IMR-90 (cell line): ENCODE results near the gene SEMA3C. TPM values are rescaled to one million over a fixed set of nuclear protein-coding genes. Genes with fewer than 3 reads are reported as not detected.

Experiments
- ATAC-seq: fragments of 200-7000 bp; cut with Tn5 transposase; 2 replicates; pipeline ENCODE4 v1.9.1; 2020; ENCODE audit warnings: low read depth, mild to moderate bottlenecking, moderate library complexity
- BruUV-seq: library from RNA; stranded (reverse); fragments of 400-500 nt; replicated peaks from 2 replicates; lab custom pipeline; 2021; lab: Mats Ljungman, UMichigan
- CTCF ChIA-PET: fragments of 300-600 bp; formaldehyde crosslinking; extraction: SDS; loops from one replicate; lab custom pipeline; 2021; ENCODE audit warnings: antibody characterized with exemption; lab: Yijun Ruan, JAX
- POLR2A ChIA-PET: fragments of 300-600 bp; sonication (Branson Sonifier 250); formaldehyde crosslinking; loops from one replicate; lab custom pipeline; 2022; ENCODE audit warnings: antibody characterized with exemption; ENCODE audit not compliant: unreplicated experiment; lab: Charles Lee
- DNase-seq: peaks from one replicate; pipeline ENCODE4 v3.0.0; 2013
- H2AFZ ChIP-seq: replicated peaks from 2 replicates; pipeline ENCODE3; 2013; ENCODE audit warnings: low read length, mild to moderate bottlenecking; ENCODE audit not compliant: poor library complexity
- H2AK5ac ChIP-seq: 2 replicates; pipeline ENCODE4 v1.6.1; 2013; ENCODE audit warnings: low read depth, low read length, inconsistent platforms
- H2AK9ac ChIP-seq: replicated peaks from 2 replicates; pipeline ENCODE3; 2013; ENCODE audit warnings: mild to moderate bottlenecking, low read depth, low read length, moderate library complexity; ENCODE audit not compliant: poor library complexity
- H2BK120ac ChIP-seq: 2 replicates; pipeline ENCODE4 v1.6.1; 2013; ENCODE audit warnings: low read depth, low read length, inconsistent platforms
- H2BK15ac ChIP-seq: 3 replicates; pipeline ENCODE4 v1.6.1; 2013; ENCODE audit warnings: low read depth, low read length, inconsistent platforms
- H2BK20ac ChIP-seq: 2 replicates; pipeline ENCODE4 v1.6.1; 2013; ENCODE audit warnings: low read depth, mild to moderate bottlenecking, inconsistent platforms, low read length, moderate library complexity
- H2BK5ac ChIP-seq: 2 replicates; pipeline ENCODE4 v1.6.1; 2013; ENCODE audit warnings: mild to moderate bottlenecking, low read depth, low read length, inconsistent platforms; ENCODE audit not compliant: poor library complexity, severe bottlenecking
- H3K14ac ChIP-seq: replicated peaks from 2 replicates; pipeline ENCODE4 v1.6.1; 2013; ENCODE audit warnings: low read depth, low read length, inconsistent platforms
- H3K18ac ChIP-seq: 2 replicates; pipeline ENCODE4 v1.6.1; 2013; ENCODE audit warnings: low read depth, low read length, control low read depth
- H3K23ac ChIP-seq: 2 replicates; pipeline ENCODE4 v1.6.1; 2013; ENCODE audit warnings: low read depth, low read length, inconsistent platforms
- H3K27ac ChIP-seq: 2 replicates; pipeline ENCODE4 v1.5.1; 2013; ENCODE audit warnings: mild to moderate bottlenecking, control low read depth, low read length; ENCODE audit not compliant: insufficient read depth
- H3K27me3 ChIP-seq: 2 replicates; pipeline ENCODE4 v1.6.1; 2013; ENCODE audit warnings: low read length; ENCODE audit not compliant: control insufficient read depth, insufficient read depth
- H3K36me3 ChIP-seq: 2 replicates; pipeline ENCODE4 v1.6.1; 2013; ENCODE audit warnings: low read length, mixed read lengths; ENCODE audit not compliant: control insufficient read depth, insufficient read depth
- H3K4ac ChIP-seq: 2 replicates; pipeline ENCODE4 v1.6.1; 2013; ENCODE audit warnings: low read depth, low read length, inconsistent platforms
- H3K4me1 ChIP-seq: 2 replicates; pipeline ENCODE4 v1.6.1; 2013; ENCODE audit warnings: low read length, mixed read lengths; ENCODE audit not compliant: control insufficient read depth, insufficient read depth
- H3K4me2 ChIP-seq: 2 replicates; pipeline ENCODE4 v1.6.1; 2013; ENCODE audit warnings: low read depth, mild to moderate bottlenecking, control low read depth, low read length, moderate library complexity
- H3K4me3 ChIP-seq: 2 replicates; pipeline ENCODE4 v1.5.1; 2013; ENCODE audit warnings: low read depth, mild to moderate bottlenecking, control low read depth, low read length, moderate library complexity; ENCODE audit not compliant: insufficient read depth
- H3K56ac ChIP-seq: 2 replicates; pipeline ENCODE4 v1.6.1; 2013; ENCODE audit warnings: low read length, inconsistent platforms; ENCODE audit not compliant: insufficient read depth; ENCODE audit errors: extremely low read depth
- H3K79me1 ChIP-seq, 2 experiments: 2 replicates each; pipeline ENCODE4 v1.6.1; 2013; ENCODE audit warnings: low read length in 2 of 2, inconsistent platforms in 1 of 2, low read depth in 1 of 2
- H3K9ac ChIP-seq: 2 replicates; pipeline ENCODE4 v1.6.1; 2013; ENCODE audit warnings: low read depth, low read length, control low read depth
- H3K9me1 ChIP-seq: 2 replicates; pipeline ENCODE4 v1.6.1; 2013; ENCODE audit warnings: low read length, inconsistent platforms; ENCODE audit not compliant: insufficient read depth
- H3K9me3 ChIP-seq: 2 replicates; pipeline ENCODE4 v1.6.1; 2013; ENCODE audit warnings: low read length; ENCODE audit not compliant: control insufficient read depth, insufficient read depth
- H4K20me1 ChIP-seq: 2 replicates; pipeline ENCODE4 v1.6.1; 2013; ENCODE audit warnings: low read length, inconsistent platforms; ENCODE audit not compliant: insufficient read depth
- H4K5ac ChIP-seq: 2 replicates; pipeline ENCODE4 v1.6.1; 2013; ENCODE audit warnings: mild to moderate bottlenecking, low read depth, low read length, control low read depth
- H4K8ac ChIP-seq, 2 experiments: 2 replicates each; pipeline ENCODE4 v1.6.1; 2013; ENCODE audit warnings: low read depth in 2 of 2, low read length in 2 of 2, control low read depth in 1 of 2, inconsistent platforms in 1 of 2
- H4K91ac ChIP-seq: 2 replicates; pipeline ENCODE4 v1.6.1; 2013; ENCODE audit warnings: low read depth, low read length, inconsistent platforms; ENCODE audit not compliant: insufficient read depth
- CEBPB ChIP-seq: IDR thresholded peaks from 2 replicates; pipeline ENCODE4 v1.6.1; 2012; ENCODE audit warnings: low read depth, low read length, improper control_type of control experiment
- CTCF ChIP-seq: conservative IDR thresholded peaks from 2 replicates; pipeline ENCODE4 v1.5.1; 2012; ENCODE audit warnings: mild to moderate bottlenecking, low read depth, low read length, improper control_type of control experiment
- MAFK ChIP-seq: IDR thresholded peaks from 2 replicates; pipeline ENCODE4 v1.6.1; 2012; ENCODE audit warnings: low read depth, low read length, improper control_type of control experiment
- RFX5 ChIP-seq: IDR thresholded peaks from 2 replicates; pipeline ENCODE4 v1.8.0; 2012; ENCODE audit warnings: low read depth, mild to moderate bottlenecking, low read length, moderate library complexity
- SMC3 ChIP-seq: fragments of 150-350 bp; IDR thresholded peaks from 2 replicates; pipeline ENCODE4 v1.6.1; 2016; ENCODE audit warnings: low read depth, mild to moderate bottlenecking, antibody characterized with exemption, low read length, moderate library complexity
- USF2 ChIP-seq: fragments of 150-350 bp; IDR thresholded peaks from 2 replicates; pipeline ENCODE4 v1.6.1; 2017; ENCODE audit warnings: mild to moderate bottlenecking, antibody characterized with exemption, low read length, low read depth
- WGBS, 2 experiments: methylation state at CpG; one replicate each; pipeline versions ENCODE4 v1.1.5 to v1.1.7; 2013; ENCODE audit warnings: missing lambda C conversion rate in 2 of 2; ENCODE audit not compliant: insufficient read length in 1 of 2; ENCODE audit errors: extremely low coverage in 2 of 2; 5-methylcytosine and 5-hydroxymethylcytosine counted together
- dilution Hi-C: fragments of 300-500 bp; cut with HindIII; formaldehyde crosslinking; loops from one replicate; pipeline ENCODE4 v1.14.3; 2018; ENCODE audit warnings: low sequenced_read_pairs; ENCODE audit not compliant: unreplicated experiment
- in situ Hi-C: fragments of 300-500 bp; cut with MboI; formaldehyde crosslinking; loops from 3 replicates; pipeline ENCODE4 v1.14.3; 2019; ENCODE audit warnings: low sequenced_read_pairs, inconsistent platforms, mixed read lengths
- intact Hi-C: fragments of 100-400 bp; cut with micrococcal nuclease; formaldehyde crosslinking; loops from 2 replicates; pipeline ENCODE4 v1.10.0; 2022
- polyA plus RNA-seq, 3 experiments: library from polyadenylated mRNA; depleted of rRNA; stranded (reverse); fragments of >200 nt; gene quantifications; 2 replicates each; pipeline ENCODE4 v1.2.3, GENCODE V29; 2012; ENCODE audit warnings: low replicate concordance in 1 of 3
- total RNA-seq: library from RNA; depleted of rRNA; stranded (reverse); fragments of >200 nt; gene quantifications from 2 replicates; pipeline ENCODE4 v1.2.3, GENCODE V29; 2012

The SEMA3C gene
- total and polyA plus RNA-seq, 2 of the 4 experiments (the other 2 are of a cell fraction), result 21.2 to 97.1 TPM

- no peaks in the 10 kb centered on the region; the same call in 1 of the 2 replicates for H3K36me3 ChIP-seq
- no peak for TF ChIP-seq MAFK
- no peak for TF ChIP-seq RFX5
- TF ChIP-seq CTCF, result no peak
- TF ChIP-seq CEBPB, result peak; percentile 96
- no peak for TF ChIP-seq SMC3
- no peak for TF ChIP-seq USF2
- H3K27ac ChIP-seq, result no peak overlapping the region
- H3K56ac ChIP-seq, result no peak overlapping the region
- H4K20me1 ChIP-seq, result no peaks in the 10 kb centered on the region
- no peak overlapping the region; the same call in 2 of the 3 replicates for H2BK15ac ChIP-seq
- H2AK9ac ChIP-seq, result no peak overlapping the region
- H2AFZ ChIP-seq, result no peak overlapping the region
- peaks cover 10% of the 10 kb centered on the region for H3K4me1 ChIP-seq
- no peak overlapping the region for H3K4me3 ChIP-seq
- H2BK5ac ChIP-seq, result peak overlapping the region; percentile 7
- H3K9ac ChIP-seq, result no peak overlapping the region
- peaks cover 7% of the 10 kb centered on the region for H3K9me1 ChIP-seq
- ATAC-seq (no peak), DNase-seq (peak; percentile 37)
- no peak overlapping the region for H2BK120ac ChIP-seq
- H4K91ac ChIP-seq, result no peak overlapping the region
- peaks cover 18 to 23% of the 10 kb centered on the region in 2 experiments; a peak in 3 of 4 replicates for H3K79me1 ChIP-seq
- H3K18ac ChIP-seq, result peak overlapping the region; percentile 72; the same call in 1 of the 2 replicates
- H4K5ac ChIP-seq, result no peak overlapping the region; the same call in 1 of the 2 replicates
- ChIA-PET CTCF (no interaction called here), POLR2A (no interaction called here)
- H3K23ac ChIP-seq, result no peak overlapping the region
- no peak overlapping the region for H2AK5ac ChIP-seq
- dilution Hi-C loops, result no loop called here
- BruUV-seq, result no TSS peak
- H3K9me3 ChIP-seq, result no peaks in the 10 kb centered on the region
- in situ Hi-C loops, result no loop called here
- no peaks in the 10 kb centered on the region for H3K27me3 ChIP-seq
- H2BK20ac ChIP-seq, result no peak overlapping the region
- no peak overlapping the region for H3K4ac ChIP-seq
- intact Hi-C loops, result no loop called here
- no CpG with 5 or more reads among the region's 3 CpGs for WGBS, 2 experiments
- H3K4me2 ChIP-seq, result peak overlapping the region; percentile 40; the same call in 1 of the 2 replicates
- H4K8ac ChIP-seq, result no peak overlapping the region
- H3K14ac ChIP-seq, result peak overlapping the region; percentile 51; the same call in 1 of the 2 replicates
Measured at GRCh38 chr7:80847895-80848294, 71.0 kb downstream of the SEMA3C start.
